OCI-LY7 (cell line): ENCODE results near the gene RBM39. TPM values are rescaled to one million over a fixed set of nuclear protein-coding genes. Genes with fewer than 3 reads are reported as not detected.

ENCODE experiments used
- BruUV-seq: library from RNA; stranded (reverse); fragments of 400-500 nt; replicated peaks from 2 replicates; lab custom pipeline; 2021; lab: Mats Ljungman, UMichigan
- CTCF ChIA-PET: fragments of 300-600 bp; sonication (Branson Sonifier 250); formaldehyde crosslinking; loops from one replicate; lab custom pipeline; 2022; ENCODE audit warnings: antibody characterized with exemption; ENCODE audit not compliant: unreplicated experiment; lab: Charles Lee
- POLR2A ChIA-PET: fragments of 300-600 bp; sonication (Branson Sonifier 250); formaldehyde crosslinking; loops from one replicate; lab custom pipeline; 2022; ENCODE audit warnings: antibody characterized with exemption; lab: Charles Lee
- DNase-seq: peaks from one replicate; pipeline ENCODE4 v3.0.0-alpha.2; 2015; ENCODE audit warnings: low spot score
- H2AFZ ChIP-seq: fragments of 200-600 bp; sonication (generic), shearing (Covaris generic); 2 replicates; pipeline ENCODE4 v1.6.1; 2014; ENCODE audit warnings: mild to moderate bottlenecking, antibody characterized with exemption, low read length, moderate library complexity
- H3K27ac ChIP-seq: fragments of 200-600 bp; sonication (generic); 2 replicates; pipeline ENCODE4 v1.5.1; 2014; ENCODE audit warnings: mixed run types, low read depth, mild to moderate bottlenecking, moderate library complexity, low read length, inconsistent platforms; ENCODE audit not compliant: poor library complexity, severe bottlenecking
- H3K36me3 ChIP-seq: fragments of 200-600 bp; sonication (generic); 2 replicates; pipeline ENCODE4 v1.6.1; 2014; ENCODE audit warnings: mild to moderate bottlenecking, antibody characterized with exemption, low read length, moderate library complexity, mixed read lengths; ENCODE audit not compliant: insufficient read depth
- H3K4me1 ChIP-seq: fragments of 200-600 bp; sonication (generic); 2 replicates; pipeline ENCODE4 v1.5.1; 2014; ENCODE audit warnings: mild to moderate bottlenecking, low read length; ENCODE audit not compliant: insufficient read depth, poor library complexity, severe bottlenecking
- H3K4me2 ChIP-seq: fragments of 200-600 bp; sonication (generic); 2 replicates; pipeline ENCODE4 v1.6.1; 2014; ENCODE audit warnings: mild to moderate bottlenecking, low read length
- H3K4me3 ChIP-seq: fragments of 200-600 bp; sonication (generic); 2 replicates; pipeline ENCODE4 v1.5.1; 2014; ENCODE audit warnings: mild to moderate bottlenecking, low read depth, low read length; ENCODE audit not compliant: poor library complexity, severe bottlenecking
- H3K79me2 ChIP-seq: fragments of 200-600 bp; sonication (generic); 2 replicates; pipeline ENCODE4 v1.6.1; 2016; ENCODE audit warnings: low read depth, mild to moderate bottlenecking, low read length, moderate library complexity, mixed read lengths; ENCODE audit not compliant: insufficient read depth
- H3K9me2 ChIP-seq: fragments of 200-600 bp; sonication (generic); 2 replicates; pipeline ENCODE4 v1.6.1; 2016; ENCODE audit warnings: mild to moderate bottlenecking, low read length, mixed read lengths; ENCODE audit not compliant: insufficient read depth
- H3K9me3 ChIP-seq: fragments of 200-600 bp; sonication (generic); 2 replicates; pipeline ENCODE4 v1.6.1; 2014; ENCODE audit warnings: mild to moderate bottlenecking, mixed run types, low read length, mixed read lengths
- H4K20me1 ChIP-seq: fragments of 200-600 bp; sonication (generic); 2 replicates; pipeline ENCODE4 v1.6.1; 2014; ENCODE audit warnings: mild to moderate bottlenecking, antibody characterized with exemption, low read length, moderate library complexity, mixed read lengths; ENCODE audit not compliant: insufficient read depth
- CTCF ChIP-seq: fragments of 200-600 bp; sonication (generic); conservative IDR thresholded peaks from 2 replicates; pipeline ENCODE4 v1.5.1; 2014; ENCODE audit warnings: mild to moderate bottlenecking, antibody characterized with exemption, low read length, moderate library complexity, mixed read lengths
- EZH2phosphoT487 ChIP-seq: fragments of 200-600 bp; sonication (generic); IDR thresholded peaks from 2 replicates; pipeline ENCODE4 v1.6.1; 2018; ENCODE audit warnings: low read depth, borderline replicate concordance, mild to moderate bottlenecking, mixed run types, antibody characterized with exemption, low read length, moderate library complexity, mixed read lengths
- intact Hi-C: fragments of 100-400 bp; cut with micrococcal nuclease; formaldehyde crosslinking; loops from one replicate; pipeline ENCODE4 v1.10.0; 2022; ENCODE audit not compliant: unreplicated experiment
- total RNA-seq, 2 experiments: library from RNA; depleted of rRNA in 1 of 2; stranded (reverse); fragments of >200 nt in 1 of 2; shearing (Covaris generic) in 1 of 2; gene quantifications; 2 replicates each; pipeline ENCODE4 v1.2.3, GENCODE V29; 2014 to 2022

Gene RBM39
- total RNA-seq, 2 experiments from 2014 or later: 346 to 431 TPM

DNA sequence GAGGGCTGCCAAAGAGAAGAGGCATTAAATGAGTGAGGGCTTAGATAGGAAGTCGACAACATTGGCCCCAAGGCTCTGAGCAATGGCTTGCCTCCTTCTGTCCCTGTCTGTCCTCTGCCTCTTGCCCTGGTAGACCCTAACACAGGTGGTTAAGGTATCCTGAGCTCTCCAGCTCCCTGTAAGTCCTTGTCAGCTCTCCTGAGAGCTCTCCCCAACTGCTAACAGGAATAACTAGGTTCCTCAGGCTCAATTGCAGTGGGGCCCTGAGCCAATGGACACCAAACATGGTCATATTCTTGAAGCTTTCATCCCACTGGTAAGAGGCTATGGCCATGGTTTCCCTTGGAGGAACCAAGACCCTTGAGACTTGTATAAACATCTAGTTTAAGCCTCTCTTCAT, 72.4 kb downstream of the RBM39 start:
- Histone ChIP-seq H3K9me2 (no peaks in the 10 kb centered on the region), H2AFZ (no peak overlapping the region), H3K36me3 (peaks cover 59% of the 10 kb centered on the region), H3K79me2 (peaks cover under 1% of the 10 kb centered on the region; the same call in 1 of the 2 replicates), H3K4me1 (peaks cover 4% of the 10 kb centered on the region), H3K9me3 (no peaks in the 10 kb centered on the region), H3K4me3 (no peak overlapping the region), H4K20me1 (no peaks in the 10 kb centered on the region), H3K27ac (no peak overlapping the region), H3K4me2 (no peak overlapping the region)
- TF ChIP-seq CTCF (no peak), EZH2phosphoT487 (no peak)
- intact Hi-C loops: loop anchor here (10.0 kb wide), 1 partner anchor 105 kb away; no protein-coding TSS in a partner anchor
- DNase-seq: no peak
- ChIA-PET POLR2A (no interaction called here), CTCF (no interaction called here)
- BruUV-seq: no TSS peak

DNA sequence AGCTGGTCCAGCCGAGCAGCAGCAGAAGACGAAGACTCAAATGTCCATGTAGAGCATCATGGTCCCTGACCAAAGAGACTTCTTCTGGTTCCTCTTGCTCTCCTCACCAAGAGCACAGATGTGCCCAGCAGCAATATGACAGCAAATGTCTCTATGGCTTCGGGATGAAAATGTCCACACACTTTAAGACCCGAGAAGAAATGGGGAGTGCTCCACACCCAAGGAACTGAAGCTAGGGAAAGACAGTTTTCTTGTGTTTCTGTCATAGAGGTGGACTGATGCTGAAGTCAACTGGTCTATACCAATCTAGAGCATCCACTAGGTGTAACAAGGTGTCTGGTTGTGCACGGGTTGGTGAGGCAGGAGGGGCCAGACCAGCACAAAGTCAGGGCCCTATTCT, 72.8 kb downstream of the RBM39 start:
- Histone ChIP-seq H2AFZ (no peak overlapping the region), H3K27ac (no peak overlapping the region), H3K4me2 (no peak overlapping the region), H3K79me2 (peaks cover 5% of the 10 kb centered on the region), H3K4me1 (peaks cover 4% of the 10 kb centered on the region), H3K4me3 (no peak overlapping the region), H4K20me1 (no peaks in the 10 kb centered on the region), H3K36me3 (peaks cover 55% of the 10 kb centered on the region), H3K9me2 (no peaks in the 10 kb centered on the region), H3K9me3 (no peaks in the 10 kb centered on the region)
- CTCF ChIA-PET: no interaction called here
- no peak for DNase-seq
- BruUV-seq: TSS peak; percentile 73
- no peak for TF ChIP-seq CTCF
- no peak for TF ChIP-seq EZH2phosphoT487
- POLR2A ChIA-PET: interaction anchor here (0.6 kb wide), 1 partner anchor 100 kb away, joined by 5 read pairs; no protein-coding TSS in a partner anchor
- intact Hi-C loops: loop anchor here (10.0 kb wide), 1 partner anchor 104 kb away; no protein-coding TSS in a partner anchor

GRCh38 chr20:35665949-35666288, 76.1 kb downstream of the RBM39 start:
- H3K79me2 ChIP-seq: peaks cover 38% of the 10 kb centered on the region
- peaks cover 28% of the 10 kb centered on the region for H4K20me1 ChIP-seq
- ChIA-PET POLR2A (interaction anchor here (0.7 to 0.8 kb wide), 3 partner anchors 61 to 314 kb away, joined by 3 to 6 read pairs (median 4); partner anchors contain the start of gene RBM39), CTCF (no interaction called here)
- H3K9me3 ChIP-seq: no peaks in the 10 kb centered on the region
- H3K4me1 ChIP-seq: peaks cover 19% of the 10 kb centered on the region
- no peak overlapping the region for H3K4me2 ChIP-seq
- no peak for TF ChIP-seq CTCF
- TF ChIP-seq EZH2phosphoT487: no peak
- DNase-seq: no peak
- no peaks in the 10 kb centered on the region for H3K9me2 ChIP-seq
- H3K4me3 ChIP-seq: no peak overlapping the region
- peaks cover 50% of the 10 kb centered on the region for H3K36me3 ChIP-seq
- no peak overlapping the region for H3K27ac ChIP-seq
- BruUV-seq: no TSS peak
- no peak overlapping the region for H2AFZ ChIP-seq
- intact Hi-C loops: loop anchor here (10.0 kb wide), 1 partner anchor 101 kb away; no protein-coding TSS in a partner anchor
